Heart left ventricle (tissue), 13 donors: ENCODE measurements around the gene TMF1.

Experiments used
- POLR2A ChIP-seq, 2 donors: fragments of 450-650 bp; IDR thresholded peaks; one replicate each; pipeline ENCODE4 v1.6.1; 2017; ENCODE audit warnings: antibody characterized with exemption in 2 of 2, mild to moderate bottlenecking in 2 of 2, moderate library complexity in 2 of 2
- TF ChIP-seq, protein P1 (sequence below), 12 donors: fragments of 200-600 bp; sonication (generic) in 4 of 12; IDR thresholded peaks; one replicate each; pipeline versions ENCODE4 v1.5.0 to v1.8.0; 2018 to 2022; ENCODE audit warnings: antibody characterized with exemption in 12 of 12, mild to moderate bottlenecking in 5 of 12
- donor health status: ischemic (EF 13 %, LVEDD 7.1; RV severe dilation, severe dysfunction).
- donor health status: DM: no; HTN: yes; CAD: no.
- donor health status: DM: no; HTN: no; CAD: no.
- donor health status: ischemic (EF 25% LVEDD 6.9; RV normal size, moderate dysfunction).
- donor health status: ischemic (EF 25% LVEDD 5.7; RV mildly dilated, moderate dysfunction).
- donor health status: ischemic (EF 35%, LVEDD 5.7; RV mildly dilated, moderate dysfunction).
- donor health status: nonischemic (EF 11% LVEDD 7.7; RV severe dilation, severe dysfunction).
- donor health status: DM: yes; HTN: yes; CAD: no.
- donor health status: PGD.
- donor health status: ischemic (EF 29% LVEDD 5.4; RV normal size, mild dysfunction).
- donor health status: nonischemic (EF 23%, LVEDD 6.1; RV moderate dilation, normal function).

DNA sequence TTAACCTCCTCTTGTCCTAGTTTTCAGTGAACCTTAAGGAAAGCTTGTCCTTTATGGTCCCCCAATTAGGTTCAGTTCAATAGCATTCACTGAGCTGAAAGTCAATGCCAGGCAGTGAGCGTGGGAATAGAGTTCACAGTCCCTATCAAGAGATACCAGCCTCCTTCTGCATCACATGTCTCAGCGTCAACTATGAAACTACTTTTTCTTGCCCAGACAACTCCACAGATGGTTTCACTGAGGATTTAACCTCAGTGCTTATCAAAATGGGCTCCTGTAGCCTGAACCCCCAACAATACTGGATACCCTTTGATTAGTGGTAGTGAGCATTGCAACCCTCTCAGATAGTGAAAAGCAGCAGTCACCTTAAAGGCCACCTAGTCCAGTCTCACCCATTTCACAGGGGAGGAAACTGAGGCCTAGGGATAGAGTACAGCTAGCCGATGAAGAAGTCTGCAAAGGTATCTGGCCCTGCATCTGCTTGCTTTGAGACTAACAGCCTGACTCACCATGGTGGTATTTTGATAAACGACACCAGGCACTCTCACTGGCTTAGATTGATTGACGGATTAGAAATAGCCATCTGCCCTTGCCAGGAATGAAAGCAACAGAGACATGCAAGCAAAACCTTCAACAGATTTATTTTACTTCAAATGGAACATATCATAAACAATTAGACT, 29.6 kb upstream of the TMF1 start:
- TF ChIP-seq POLR2A (IDR thresholded peaks at IDR 0.05), result no peak
- TF ChIP-seq, protein P1, sequence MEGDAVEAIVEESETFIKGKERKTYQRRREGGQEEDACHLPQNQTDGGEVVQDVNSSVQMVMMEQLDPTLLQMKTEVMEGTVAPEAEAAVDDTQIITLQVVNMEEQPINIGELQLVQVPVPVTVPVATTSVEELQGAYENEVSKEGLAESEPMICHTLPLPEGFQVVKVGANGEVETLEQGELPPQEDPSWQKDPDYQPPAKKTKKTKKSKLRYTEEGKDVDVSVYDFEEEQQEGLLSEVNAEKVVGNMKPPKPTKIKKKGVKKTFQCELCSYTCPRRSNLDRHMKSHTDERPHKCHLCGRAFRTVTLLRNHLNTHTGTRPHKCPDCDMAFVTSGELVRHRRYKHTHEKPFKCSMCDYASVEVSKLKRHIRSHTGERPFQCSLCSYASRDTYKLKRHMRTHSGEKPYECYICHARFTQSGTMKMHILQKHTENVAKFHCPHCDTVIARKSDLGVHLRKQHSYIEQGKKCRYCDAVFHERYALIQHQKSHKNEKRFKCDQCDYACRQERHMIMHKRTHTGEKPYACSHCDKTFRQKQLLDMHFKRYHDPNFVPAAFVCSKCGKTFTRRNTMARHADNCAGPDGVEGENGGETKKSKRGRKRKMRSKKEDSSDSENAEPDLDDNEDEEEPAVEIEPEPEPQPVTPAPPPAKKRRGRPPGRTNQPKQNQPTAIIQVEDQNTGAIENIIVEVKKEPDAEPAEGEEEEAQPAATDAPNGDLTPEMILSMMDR (IDR thresholded peaks at IDR 0.05), result no peak
